HEK293 (cell line): Measurements from ENCODE around the gene C16orf95.

Source experiments
- ATF2 ChIP-seq: fragments of 450-650 bp; formaldehyde crosslinking; IDR thresholded peaks from 2 replicates; pipeline ENCODE4 v1.5.1; 2016; ENCODE audit warnings: missing biosample characterization, missing genetic modification characterization, low read depth
- GLIS2 ChIP-seq: fragments of 450-650 bp; formaldehyde crosslinking; IDR thresholded peaks from 2 replicates; pipeline ENCODE4 v1.5.1; 2016; ENCODE audit warnings: missing biosample characterization, missing genetic modification characterization
- IKZF3 ChIP-seq: fragments of 450-650 bp; IDR thresholded peaks from 2 replicates; pipeline ENCODE4 v1.5.0; 2018; ENCODE audit warnings: missing biosample characterization, mild to moderate bottlenecking, missing genetic modification characterization, moderate library complexity
- KLF9 ChIP-seq: fragments of 450-650 bp; formaldehyde crosslinking; IDR thresholded peaks from 2 replicates; pipeline ENCODE4 v1.5.1; 2016; ENCODE audit warnings: missing biosample characterization, missing genetic modification characterization, low read depth
- PRDM2 ChIP-seq: fragments of 450-650 bp; formaldehyde crosslinking; IDR thresholded peaks from 2 replicates; pipeline ENCODE4 v1.5.1; 2016; ENCODE audit warnings: missing biosample characterization, missing genetic modification characterization, borderline replicate concordance
- SALL2 ChIP-seq: fragments of 450-650 bp; formaldehyde crosslinking; IDR thresholded peaks from 2 replicates; pipeline ENCODE4 v1.5.0; 2017; ENCODE audit warnings: missing biosample characterization, mild to moderate bottlenecking, missing genetic modification characterization, borderline replicate concordance
- ZFP37 ChIP-seq: fragments of 450-650 bp; formaldehyde crosslinking; IDR thresholded peaks from 2 replicates; pipeline ENCODE4 v1.5.1; 2016; ENCODE audit warnings: missing biosample characterization, missing genetic modification characterization
- ZNF555 ChIP-seq: fragments of 450-650 bp; formaldehyde crosslinking; conservative IDR thresholded peaks from 2 replicates; pipeline ENCODE4 v1.5.1; 2017; ENCODE audit warnings: missing biosample characterization, mild to moderate bottlenecking, missing genetic modification characterization, inconsistent platforms
- TF ChIP-seq, protein P1 (sequence below): sonication (generic); formaldehyde crosslinking; IDR thresholded peaks from 2 replicates; pipeline ENCODE4 v1.8.1; 2022; ENCODE audit warnings: mild to moderate bottlenecking, moderate library complexity, missing genetic modification reagents
- TF ChIP-seq, protein P2 (sequence below): fragments of 450-650 bp; formaldehyde crosslinking; conservative IDR thresholded peaks from 2 replicates; pipeline ENCODE4 v1.5.1; 2016; ENCODE audit warnings: low read depth, missing biosample characterization, missing genetic modification characterization

C16orf95 gene

DNA sequence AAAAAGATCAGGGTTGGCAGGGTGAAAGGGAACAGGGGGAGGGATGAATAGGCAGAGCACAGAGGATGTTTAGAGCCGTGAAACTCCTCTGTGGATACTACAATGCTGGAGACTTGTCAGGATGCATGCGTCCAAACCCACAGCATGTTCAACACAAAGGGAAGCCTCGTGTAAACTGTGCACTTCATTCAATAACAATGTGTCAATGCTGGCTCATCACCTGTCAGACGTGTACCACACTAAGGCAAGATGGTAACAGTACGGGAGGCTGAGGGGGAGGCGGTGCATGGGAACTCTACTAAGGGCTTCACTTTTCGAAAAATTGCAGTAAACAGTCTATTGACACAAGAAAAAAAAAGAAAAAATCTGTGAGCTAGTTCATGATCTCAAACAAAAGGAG, 63.7 kb downstream of the C16orf95 start (continued):
- TF ChIP-seq, protein P1, sequence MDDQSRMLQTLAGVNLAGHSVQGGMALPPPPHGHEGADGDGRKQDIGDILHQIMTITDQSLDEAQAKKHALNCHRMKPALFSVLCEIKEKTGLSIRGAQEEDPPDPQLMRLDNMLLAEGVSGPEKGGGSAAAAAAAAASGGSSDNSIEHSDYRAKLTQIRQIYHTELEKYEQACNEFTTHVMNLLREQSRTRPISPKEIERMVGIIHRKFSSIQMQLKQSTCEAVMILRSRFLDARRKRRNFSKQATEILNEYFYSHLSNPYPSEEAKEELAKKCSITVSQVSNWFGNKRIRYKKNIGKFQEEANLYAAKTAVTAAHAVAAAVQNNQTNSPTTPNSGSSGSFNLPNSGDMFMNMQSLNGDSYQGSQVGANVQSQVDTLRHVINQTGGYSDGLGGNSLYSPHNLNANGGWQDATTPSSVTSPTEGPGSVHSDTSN (CRISPR knock-in tag), result no peak
- TF ChIP-seq IKZF3 (no peak), ZFP37 (no peak), KLF9 (no peak), ATF2 (tag by site-specific recombination) (no peak), PRDM2 (tag by site-specific recombination) (no peak), ZNF555 (no peak), SALL2 (tag by site-specific recombination) (no peak), GLIS2 (tag by site-specific recombination) (no peak)
- TF ChIP-seq, protein P2, sequence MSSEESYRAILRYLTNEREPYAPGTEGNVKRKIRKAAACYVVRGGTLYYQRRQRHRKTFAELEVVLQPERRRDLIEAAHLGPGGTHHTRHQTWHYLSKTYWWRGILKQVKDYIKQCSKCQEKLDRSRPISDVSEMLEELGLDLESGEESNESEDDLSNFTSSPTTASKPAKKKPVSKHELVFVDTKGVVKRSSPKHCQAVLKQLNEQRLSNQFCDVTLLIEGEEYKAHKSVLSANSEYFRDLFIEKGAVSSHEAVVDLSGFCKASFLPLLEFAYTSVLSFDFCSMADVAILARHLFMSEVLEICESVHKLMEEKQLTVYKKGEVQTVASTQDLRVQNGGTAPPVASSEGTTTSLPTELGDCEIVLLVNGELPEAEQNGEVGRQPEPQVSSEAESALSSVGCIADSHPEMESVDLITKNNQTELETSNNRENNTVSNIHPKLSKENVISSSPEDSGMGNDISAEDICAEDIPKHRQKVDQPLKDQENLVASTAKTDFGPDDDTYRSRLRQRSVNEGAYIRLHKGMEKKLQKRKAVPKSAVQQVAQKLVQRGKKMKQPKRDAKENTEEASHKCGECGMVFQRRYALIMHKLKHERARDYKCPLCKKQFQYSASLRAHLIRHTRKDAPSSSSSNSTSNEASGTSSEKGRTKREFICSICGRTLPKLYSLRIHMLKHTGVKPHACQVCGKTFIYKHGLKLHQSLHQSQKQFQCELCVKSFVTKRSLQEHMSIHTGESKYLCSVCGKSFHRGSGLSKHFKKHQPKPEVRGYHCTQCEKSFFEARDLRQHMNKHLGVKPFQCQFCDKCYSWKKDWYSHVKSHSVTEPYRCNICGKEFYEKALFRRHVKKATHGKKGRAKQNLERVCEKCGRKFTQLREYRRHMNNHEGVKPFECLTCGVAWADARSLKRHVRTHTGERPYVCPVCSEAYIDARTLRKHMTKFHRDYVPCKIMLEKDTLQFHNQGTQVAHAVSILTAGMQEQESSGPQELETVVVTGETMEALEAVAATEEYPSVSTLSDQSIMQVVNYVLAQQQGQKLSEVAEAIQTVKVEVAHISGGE (tag by site-specific recombination), result no peak
- TF ChIP-seq, all 188 proteins: peak for 0
